DMS153 treated with DMSO at 0.1 percent for 48 hours (cell line): ENCODE results near the gene CENPU.
"Not testable (repeated sequence)": the region's sequence is repeated elsewhere in the genome, so short reads cannot be mapped to it uniquely, and the experiment has no call there.

Experiments
- DNase-seq: peaks from one replicate; lab custom pipeline; 2025; ENCODE audit not compliant: unreplicated experiment; lab: John Stamatoyannopoulos, UW

CENPU gene

GRCh38 chr4:184752496-184753275 lies 18.8 kb upstream of the CENPU start:
- no peak for DNase-seq

- DNase-seq = no peak
Observed at GRCh38 chr4:184751585-184751956, 17.7 kb upstream of the CENPU start.

GRCh38 chr4:184750926-184751584 lies 17.2 kb upstream of the CENPU start:
- DNase-seq = no peak

GRCh38 chr4:184748251-184748652 lies 14.4 kb upstream of the CENPU start:
- DNase-seq = no peak

- DNase-seq = no peak
Observed at GRCh38 chr4:184747034-184747830, 13.3 kb upstream of the CENPU start.

GRCh38 chr4:184745831-184746795 lies 12.2 kb upstream of the CENPU start:
- DNase-seq = peak; percentile 45

GRCh38 chr4:184744236-184744635 lies 10.3 kb upstream of the CENPU start:
- DNase-seq = no peak

GRCh38 chr4:184743650-184744049 lies 9.8 kb upstream of the CENPU start:
- DNase-seq = no peak

GRCh38 chr4:184741651-184742050 lies 7.8 kb upstream of the CENPU start:
- not testable (repeated sequence) for DNase-seq

GRCh38 chr4:184740980-184741391 lies 7.1 kb upstream of the CENPU start:
- DNase-seq = no peak

- DNase-seq = not testable (repeated sequence)
Observed at GRCh38 chr4:184739575-184739974, 5.7 kb upstream of the CENPU start.

- DNase-seq = no peak
Observed at GRCh38 chr4:184734758-184735157, 862 bp upstream of the CENPU start.

GRCh38 chr4:184732126-184732525 lies 1.8 kb downstream of the CENPU start:
- no peak for DNase-seq

GRCh38 chr4:184731056-184731455 lies 2.8 kb downstream of the CENPU start:
- DNase-seq = no peak

- no peak for DNase-seq
Observed at GRCh38 chr4:184729946-184730345, 4.0 kb downstream of the CENPU start.

- DNase-seq = no peak
Observed at GRCh38 chr4:184728858-184729257, 5.0 kb downstream of the CENPU start.

- no peak for DNase-seq
Observed at GRCh38 chr4:184727430-184727829, 6.5 kb downstream of the CENPU start.

GRCh38 chr4:184722798-184723197 lies 11.1 kb downstream of the CENPU start:
- DNase-seq = no peak

GRCh38 chr4:184721254-184721653 lies 12.6 kb downstream of the CENPU start:
- DNase-seq = no peak

GRCh38 chr4:184719407-184719806 lies 14.5 kb downstream of the CENPU start:
- no peak for DNase-seq

GRCh38 chr4:184715526-184715925 lies 18.4 kb downstream of the CENPU start:
- DNase-seq = no peak
